GM19438 (cell line): Measurements from ENCODE around the gene IL6R.

Source experiments
- ATAC-seq: cut with Tn5 transposase; IDR thresholded peaks from one replicate; pipeline ENCODE4 v1.9.1; 2021; ENCODE audit warnings: low read depth; ENCODE audit not compliant: unreplicated experiment

Gene IL6R

DNA sequence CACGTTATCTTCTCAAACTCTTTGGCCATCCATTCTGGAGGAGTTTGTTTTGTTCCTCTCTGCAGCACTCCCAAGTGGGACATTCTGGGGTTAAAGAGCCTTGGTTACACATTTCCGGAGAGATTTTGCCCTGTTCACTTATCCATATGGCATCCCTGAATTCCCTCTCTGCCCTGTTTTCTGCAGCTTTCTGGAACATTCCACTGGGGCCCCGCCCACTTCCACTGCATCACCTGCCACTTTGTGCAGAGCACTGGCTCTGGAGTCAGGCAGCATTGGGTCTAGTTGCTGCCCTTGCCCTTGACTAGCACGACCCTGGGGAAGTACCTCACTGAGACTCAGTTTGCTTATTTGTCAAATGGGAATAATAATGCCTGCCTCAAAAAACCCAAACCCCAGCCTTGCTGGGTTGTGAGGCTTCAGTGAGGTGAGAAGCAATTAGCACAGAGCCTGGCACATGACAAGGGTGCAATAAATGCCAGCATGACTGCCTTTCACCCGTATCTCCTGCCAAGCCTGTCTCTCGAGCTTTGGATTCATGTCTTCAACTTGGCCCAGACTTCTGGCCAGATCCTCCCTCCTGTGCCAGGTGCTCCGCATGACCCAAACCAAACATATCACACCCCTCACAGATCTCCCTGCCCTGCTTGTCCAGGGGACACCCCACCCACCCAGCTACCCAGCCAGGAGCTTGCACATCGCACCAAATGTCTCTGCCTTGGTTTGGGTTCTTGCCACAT, 38.3 kb downstream of the IL6R start:
- ATAC-seq = no peak

DNA sequence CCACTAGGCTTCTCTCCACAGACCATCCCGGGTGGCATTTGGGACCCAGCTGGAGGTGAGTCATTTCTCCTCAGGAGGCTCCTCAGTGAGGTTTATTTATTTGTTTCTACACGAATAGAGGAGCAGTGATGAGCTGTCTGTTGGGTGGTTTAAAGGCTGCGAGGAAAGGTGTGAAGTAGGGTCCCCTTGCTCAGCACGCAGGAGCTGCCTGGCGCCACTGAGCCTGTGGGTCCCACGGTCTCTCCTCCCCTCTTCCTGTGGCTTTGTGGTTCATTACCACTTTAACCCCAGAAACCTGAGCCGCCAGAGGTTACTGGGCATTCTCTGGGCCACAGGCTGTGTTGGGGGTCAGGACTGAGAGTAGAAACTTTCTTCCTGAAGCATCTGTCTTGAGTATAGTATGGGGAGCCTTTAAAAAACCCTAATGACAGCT, 39.9 kb downstream of the IL6R start:
- ATAC-seq = peak; percentile 79

GRCh38 chr1:154446292-154446691, 41.1 kb downstream of the IL6R start:
- no peak for ATAC-seq

DNA sequence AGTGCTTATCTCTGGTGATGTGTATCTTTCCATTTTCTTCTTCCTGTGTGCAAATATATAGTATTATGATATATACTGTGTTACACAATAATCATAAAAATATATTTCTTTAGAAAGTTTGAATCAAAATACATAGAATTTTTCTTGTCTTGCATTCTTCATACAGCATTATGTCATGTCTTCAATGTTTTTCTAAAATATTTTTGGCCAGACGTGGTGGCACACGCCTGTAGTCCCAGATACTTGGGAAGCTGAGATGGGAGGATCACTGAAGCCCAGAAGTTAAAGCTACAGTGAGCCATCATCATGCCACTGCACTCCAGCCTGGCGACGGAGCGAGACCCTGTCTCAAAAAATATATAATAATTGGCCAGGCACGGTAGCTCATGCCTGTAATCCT, 41.6 kb downstream of the IL6R start:
- no peak for ATAC-seq

GRCh38 chr1:154448331-154448811, 43.2 kb downstream of the IL6R start:
- no peak for ATAC-seq

DNA sequence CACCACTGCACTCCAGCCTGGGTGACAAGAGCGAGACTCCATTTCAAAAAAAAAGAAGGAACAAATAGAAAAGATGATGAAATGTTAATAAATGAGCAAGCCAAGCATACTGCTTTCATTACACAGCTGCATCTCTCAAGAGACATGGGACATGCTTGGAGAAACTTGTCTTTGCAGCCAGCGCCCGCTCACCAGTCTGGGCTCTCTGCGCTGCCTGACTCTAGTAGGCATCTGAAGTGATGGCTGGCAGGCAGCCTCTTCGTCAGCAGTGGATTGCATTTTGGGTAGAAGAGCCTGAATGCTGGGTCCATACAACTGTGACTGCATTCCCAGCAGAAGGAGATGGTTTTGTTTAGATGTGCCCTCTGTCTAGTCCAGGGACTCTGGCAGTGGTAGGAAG, 48.0 kb downstream of the IL6R start:
- ATAC-seq = no peak

GRCh38 chr1:154453574-154454352, 48.6 kb downstream of the IL6R start:
- no peak for ATAC-seq

DNA sequence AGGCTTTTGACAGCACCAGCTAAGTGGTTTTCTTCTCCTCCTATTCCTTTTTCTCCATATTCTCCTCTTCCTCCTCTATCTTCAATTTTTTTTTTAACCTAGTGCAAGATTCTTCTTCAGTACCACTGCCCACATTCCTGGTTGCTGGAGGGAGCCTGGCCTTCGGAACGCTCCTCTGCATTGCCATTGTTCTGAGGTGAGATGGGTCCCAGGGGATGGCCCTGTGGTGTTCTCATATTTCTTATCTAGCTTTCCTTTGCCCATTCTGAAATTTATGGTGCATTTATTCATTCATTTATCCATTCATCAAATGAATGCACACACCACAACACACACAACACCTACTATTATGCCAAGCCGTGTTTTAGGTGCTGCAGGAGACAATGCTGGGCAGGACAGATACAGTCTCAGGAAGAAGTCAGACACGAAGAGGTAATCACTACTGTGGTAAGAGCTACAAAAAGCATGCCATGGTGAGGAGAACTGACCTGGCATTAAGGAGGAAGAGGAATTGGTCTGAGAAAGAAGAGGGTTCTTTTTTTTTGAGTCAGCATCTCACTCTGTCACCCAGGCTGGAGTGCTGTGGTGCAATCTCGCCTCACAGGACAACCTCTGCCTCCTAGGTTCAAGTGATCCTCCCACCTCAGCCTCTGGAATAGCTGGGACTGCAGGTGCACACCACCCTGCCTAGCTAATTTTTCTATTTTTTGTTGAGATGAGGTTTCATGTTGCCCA, 49.4 kb downstream of the IL6R start:
- ATAC-seq = no peak

- ATAC-seq = no peak
Measured at GRCh38 chr1:154456631-154457030, 51.5 kb downstream of the IL6R start.

DNA sequence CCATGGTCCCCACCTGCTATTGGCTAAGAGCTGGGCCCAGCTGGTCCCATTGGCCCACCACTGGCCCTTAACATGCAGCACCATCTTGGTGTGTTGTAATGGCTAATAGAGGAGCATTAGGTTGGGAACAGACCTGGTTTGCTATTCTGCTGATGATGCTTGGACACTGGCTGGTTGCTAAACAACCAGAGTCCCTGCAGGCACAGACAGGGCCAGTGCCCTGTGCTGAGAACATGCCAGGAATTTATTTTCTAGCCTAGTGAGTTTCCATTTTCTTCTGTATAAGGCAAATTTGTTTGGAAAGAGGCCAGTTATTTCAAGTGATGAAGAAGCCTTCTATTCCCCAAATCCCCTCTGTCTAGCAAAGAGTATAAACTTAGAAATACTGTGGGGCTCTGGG, 53.9 kb downstream of the IL6R start:
- ATAC-seq = no peak

DNA sequence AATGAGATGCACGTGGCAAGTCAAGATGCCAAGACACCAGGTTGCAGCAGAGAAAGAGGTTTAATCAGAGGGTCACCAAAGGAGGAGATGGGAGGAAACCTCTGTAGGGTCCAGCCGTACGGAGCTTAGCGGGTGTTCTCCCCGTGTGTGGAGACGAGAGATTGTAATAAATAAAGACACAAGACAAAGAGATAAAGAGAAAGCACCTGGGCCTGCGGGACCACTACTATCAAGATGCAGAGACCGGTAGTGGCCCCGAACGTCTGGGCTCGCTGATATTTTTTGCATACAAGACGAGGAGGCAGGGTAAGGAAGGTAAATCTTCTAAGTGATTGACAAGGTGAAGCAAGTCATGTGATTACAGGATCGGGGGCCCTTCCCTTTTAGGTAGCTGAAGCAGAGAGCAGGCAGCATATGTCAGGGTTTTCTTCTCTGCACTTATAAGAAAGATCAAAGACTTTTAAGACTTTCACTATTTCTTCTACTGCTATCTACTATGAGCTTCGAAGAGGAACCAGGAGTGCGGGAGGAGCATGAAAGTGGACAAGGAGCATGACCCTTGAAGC, 55.6 kb downstream of the IL6R start:
- ATAC-seq = no peak

- no peak for ATAC-seq
Measured at GRCh38 chr1:154463512-154463990, 58.4 kb downstream of the IL6R start.

GRCh38 chr1:154465621-154466195, 60.6 kb downstream of the IL6R start:
- ATAC-seq = no peak

DNA sequence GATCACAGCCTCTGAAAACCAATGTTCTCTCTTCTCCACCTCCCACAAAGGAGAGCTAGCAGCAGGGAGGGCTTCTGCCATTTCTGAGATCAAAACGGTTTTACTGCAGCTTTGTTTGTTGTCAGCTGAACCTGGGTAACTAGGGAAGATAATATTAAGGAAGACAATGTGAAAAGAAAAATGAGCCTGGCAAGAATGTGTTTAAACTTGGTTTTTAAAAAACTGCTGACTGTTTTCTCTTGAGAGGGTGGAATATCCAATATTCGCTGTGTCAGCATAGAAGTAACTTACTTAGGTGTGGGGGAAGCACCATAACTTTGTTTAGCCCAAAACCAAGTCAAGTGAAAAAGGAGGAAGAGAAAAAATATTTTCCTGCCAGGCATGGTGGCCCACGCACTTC, 61.1 kb downstream of the IL6R start:
- ATAC-seq = no peak

- ATAC-seq = no peak
Measured at GRCh38 chr1:154466921-154467417, 61.8 kb downstream of the IL6R start.

DNA sequence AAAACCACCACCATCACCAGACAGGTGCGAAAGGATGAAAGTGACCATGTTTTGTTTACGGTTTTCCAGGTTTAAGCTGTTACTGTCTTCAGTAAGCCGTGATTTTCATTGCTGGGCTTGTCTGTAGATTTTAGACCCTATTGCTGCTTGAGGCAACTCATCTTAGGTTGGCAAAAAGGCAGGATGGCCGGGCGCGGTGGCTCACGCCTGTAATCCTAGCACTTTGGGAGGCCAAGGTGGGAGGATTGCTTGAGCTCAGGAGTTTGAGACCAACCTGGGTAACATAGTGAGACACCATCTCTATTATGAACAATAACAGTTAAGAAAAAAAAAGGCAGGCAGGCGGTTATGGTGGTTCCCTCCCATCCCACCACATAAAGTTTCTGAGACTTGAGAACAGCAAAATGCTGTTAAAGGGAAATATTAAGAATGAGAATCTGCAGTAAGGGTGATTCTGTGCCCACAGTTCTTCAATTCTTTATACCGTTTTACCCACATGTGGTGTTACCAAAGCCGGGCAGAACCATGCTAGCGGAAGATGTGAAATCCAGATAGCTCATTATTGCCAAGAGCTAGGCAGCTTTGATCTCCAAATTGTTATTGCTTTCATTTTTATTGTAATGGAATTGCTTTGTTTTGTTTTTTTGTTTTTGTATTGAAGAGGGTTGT, 62.4 kb downstream of the IL6R start:
- no peak for ATAC-seq

GRCh38 chr1:154468535-154469250, 63.5 kb downstream of the IL6R start:
- ATAC-seq = no peak

- ATAC-seq = no peak
Measured at GRCh38 chr1:154469844-154470560, 64.9 kb downstream of the IL6R start.
